PC-9 (cell line): ENCODE results near the gene SCRN3. TPM values are rescaled to one million over a fixed set of nuclear protein-coding genes. Genes with fewer than 3 reads are reported as not detected.
A peak's percentile ranks its signal among the peaks of the same experiment; 100 is the strongest.

ENCODE experiments used
- BruUV-seq: library from RNA; stranded (reverse); fragments of 400-500 nt; replicated peaks from 2 replicates; lab custom pipeline; 2021; lab: Mats Ljungman, UMichigan
- CTCF ChIA-PET: fragments of 300-600 bp; sonication (Branson Sonifier 250); formaldehyde crosslinking; loops from one replicate; lab custom pipeline; 2022; ENCODE audit warnings: antibody characterized with exemption; lab: Charles Lee
- POLR2A ChIA-PET: fragments of 300-600 bp; sonication (Branson Sonifier 250); formaldehyde crosslinking; loops from one replicate; lab custom pipeline; 2022; ENCODE audit warnings: antibody characterized with exemption; ENCODE audit not compliant: unreplicated experiment; lab: Charles Lee
- DNase-seq, 2 experiments: peaks; one replicate each; pipeline versions ENCODE4 v3.0.0 to v3.0.0-alpha.2; 2015 to 2022; ENCODE audit warnings: mixed read lengths in 1 of 2
- H2AFZ ChIP-seq: fragments of 200-600 bp; sonication (generic); 2 replicates; pipeline ENCODE4 v1.8.1; 2017; ENCODE audit warnings: antibody characterized with exemption
- H3F3A ChIP-seq: fragments of 200-600 bp; sonication (generic); 2 replicates; pipeline ENCODE4 v1.8.1; 2017; ENCODE audit warnings: antibody characterized with exemption, mild to moderate bottlenecking, low read depth; ENCODE audit not compliant: insufficient read depth
- H3K27ac ChIP-seq: fragments of 200-600 bp; sonication (generic); 2 replicates; pipeline ENCODE4 v1.6.1; 2016; ENCODE audit warnings: mixed run types
- H3K27me3 ChIP-seq: fragments of 200-600 bp; sonication (generic); 2 replicates; pipeline ENCODE4 v1.6.1; 2016; ENCODE audit warnings: low read depth, mixed run types; ENCODE audit not compliant: insufficient read depth
- H3K36me3 ChIP-seq: fragments of 200-600 bp; sonication (generic); 2 replicates; pipeline ENCODE4 v1.6.1; 2016; ENCODE audit warnings: low read depth, mixed run types
- H3K4me1 ChIP-seq: fragments of 200-600 bp; sonication (generic); replicated peaks from 2 replicates; pipeline ENCODE4 v1.6.1; 2016; ENCODE audit warnings: mixed run types; ENCODE audit not compliant: insufficient read depth
- H3K4me2 ChIP-seq: fragments of 200-600 bp; sonication (generic); 2 replicates; pipeline ENCODE4 v1.6.1; 2017; ENCODE audit warnings: mixed run types
- H3K4me3 ChIP-seq: fragments of 200-600 bp; sonication (generic); 2 replicates; pipeline ENCODE4 v1.6.1; 2016; ENCODE audit warnings: mixed run types
- H3K79me2 ChIP-seq: fragments of 200-600 bp; sonication (generic); 2 replicates; pipeline ENCODE4 v1.6.1; 2017; ENCODE audit warnings: low read depth, mixed run types
- H3K9me2 ChIP-seq: fragments of 200-600 bp; sonication (generic); 2 replicates; pipeline ENCODE4 v1.8.1; 2017; ENCODE audit warnings: mild to moderate bottlenecking; ENCODE audit not compliant: insufficient read depth
- H3K9me3 ChIP-seq: fragments of 200-600 bp; sonication (generic); 2 replicates; pipeline ENCODE4 v1.8.1; 2016; ENCODE audit warnings: low read depth; ENCODE audit not compliant: insufficient read depth
- H4K20me1 ChIP-seq: fragments of 200-600 bp; sonication (generic); 2 replicates; pipeline ENCODE4 v1.8.1; 2017; ENCODE audit not compliant: insufficient read depth
- CTCF ChIP-seq: fragments of 200-600 bp; sonication (generic); conservative IDR thresholded peaks from 2 replicates; pipeline ENCODE4 v1.6.1; 2017; ENCODE audit warnings: mixed run types, antibody characterized with exemption, mild to moderate bottlenecking, moderate library complexity
- EZH2 ChIP-seq: fragments of 200-600 bp; sonication (generic); IDR thresholded peaks from 2 replicates; pipeline ENCODE4 v1.8.0; 2017; ENCODE audit warnings: antibody characterized with exemption, low read depth
- intact Hi-C: fragments of 100-400 bp; cut with micrococcal nuclease; formaldehyde crosslinking; loops from one replicate; pipeline ENCODE4 v1.10.0; 2022; ENCODE audit not compliant: unreplicated experiment
- total RNA-seq: library from RNA; stranded (reverse); gene quantifications from 2 replicates; pipeline ENCODE4 v1.2.3, GENCODE V29; 2021

The SCRN3 gene
- total RNA-seq, 1 experiment from 2014 or later = 28.7 TPM

GRCh38 chr2:174395969-174396630, 570 bp downstream of the SCRN3 start:
- DNase-seq = peak; percentile 27 to 78
- Histone ChIP-seq H3K9me3 (no peaks in the 10 kb centered on the region), H3K27ac (peak overlapping the region; percentile 13), H3K27me3 (no peaks in the 10 kb centered on the region), H3F3A (peaks cover 29% of the 10 kb centered on the region), H3K36me3 (0 out of 2 replicates have a peak, but pooled peaks cover 7% of the 10 kb centered on the region), H3K79me2 (peaks cover 47% of the 10 kb centered on the region), H2AFZ (peak overlapping the region; percentile 93), H3K4me1 (peaks cover 27% of the 10 kb centered on the region), H3K4me3 (peak overlapping the region; percentile 81), H3K4me2 (peak overlapping the region; percentile 95), H3K9me2 (no peaks in the 10 kb centered on the region), H4K20me1 (peaks cover 13% of the 10 kb centered on the region; the same call in 1 of the 2 replicates)
- ChIA-PET POLR2A (interaction anchor here (0.6 to 0.9 kb wide), 6 partner anchors 25 to 937 kb away, joined by 3 to 8 read pairs (median 4); no protein-coding TSS in a partner anchor), CTCF (interaction anchor here (0.6 to 2.8 kb wide), 4 partner anchors 67 to 1649 kb away, joined by 3 to 15 read pairs (median 5); no protein-coding TSS in a partner anchor)
- TF ChIP-seq EZH2 (no peak), CTCF (no peak)
- intact Hi-C loops = loop anchor here (1.0 to 5.0 kb wide), 2 partner anchors 46 to 151 kb away; no protein-coding TSS in a partner anchor
- BruUV-seq = TSS peak; percentile 70

DNA sequence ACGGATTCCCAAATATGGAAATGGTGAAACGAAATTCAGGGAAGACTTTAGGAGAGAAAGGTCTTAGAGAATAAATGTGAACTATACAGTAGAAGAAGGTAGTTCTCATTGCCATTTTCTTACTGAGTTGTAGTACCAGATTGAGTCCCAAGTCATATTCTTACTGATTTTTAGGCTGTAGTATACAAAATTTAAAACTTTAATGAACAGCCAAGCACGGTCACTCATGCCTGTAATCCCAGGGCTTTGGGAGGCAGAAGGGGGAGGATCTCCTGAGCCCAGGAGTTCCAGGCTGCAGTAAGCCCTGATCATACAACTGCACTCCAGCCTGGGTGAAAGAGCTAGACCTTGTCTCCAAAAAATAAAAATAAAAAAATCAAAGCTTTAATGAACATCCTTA, 2.2 kb downstream of the SCRN3 start:
- intact Hi-C loops = loop anchor here (5.0 kb wide), 1 partner anchor 45 kb away; no protein-coding TSS in a partner anchor
- Histone ChIP-seq H3K4me3 (no peak overlapping the region), H2AFZ (no peak overlapping the region), H3K79me2 (peaks cover 30% of the 10 kb centered on the region), H3K27ac (no peak overlapping the region), H3K9me2 (no peaks in the 10 kb centered on the region), H4K20me1 (0 out of 2 replicates have a peak, but pooled peaks cover 3% of the 10 kb centered on the region), H3F3A (peaks cover 28% of the 10 kb centered on the region), H3K27me3 (no peaks in the 10 kb centered on the region), H3K36me3 (0 out of 2 replicates have a peak, but pooled peaks cover under 1% of the 10 kb centered on the region), H3K4me1 (peaks cover 27% of the 10 kb centered on the region), H3K9me3 (no peaks in the 10 kb centered on the region), H3K4me2 (no peak overlapping the region)
- DNase-seq = no peak
- ChIA-PET CTCF (no interaction called here), POLR2A (no interaction called here)
- no peak for TF ChIP-seq EZH2
- no peak for TF ChIP-seq CTCF
- no TSS peak for BruUV-seq

- no peak for DNase-seq
- CTCF ChIA-PET = no interaction called here
- H3K4me2 ChIP-seq = no peak overlapping the region
- BruUV-seq = no TSS peak
- 0 out of 2 replicates have a peak, but pooled peaks cover 3% of the 10 kb centered on the region for H3K36me3 ChIP-seq
- H3K79me2 ChIP-seq = peaks cover 16% of the 10 kb centered on the region
- no peak for TF ChIP-seq CTCF
- TF ChIP-seq EZH2 = no peak
- no peaks in the 10 kb centered on the region for H3K27me3 ChIP-seq
- no peak overlapping the region for H3K4me3 ChIP-seq
- no peaks in the 10 kb centered on the region for H4K20me1 ChIP-seq
- H3K27ac ChIP-seq = no peak overlapping the region
- POLR2A ChIA-PET = interaction anchor here (0.6 kb wide), 1 partner anchor 37 kb away, joined by 3 read pairs; no protein-coding TSS in a partner anchor
- no peak overlapping the region for H2AFZ ChIP-seq
- H3K4me1 ChIP-seq = peaks cover 19% of the 10 kb centered on the region
- no peaks in the 10 kb centered on the region for H3K9me3 ChIP-seq
- intact Hi-C loops = loop anchor here (5.0 kb wide), 1 partner anchor 43 kb away; no protein-coding TSS in a partner anchor
- peaks cover 3% of the 10 kb centered on the region; the same call in 1 of the 2 replicates for H3K9me2 ChIP-seq
- H3F3A ChIP-seq = peaks cover 24% of the 10 kb centered on the region
These were observed 3.6 kb downstream of the SCRN3 start for GRCh38 chr2:174399171-174399570.
